HCT116 (cell line): ENCODE measurements around the gene PSMB7. TPM values are rescaled to one million over a fixed set of nuclear protein-coding genes. Genes with fewer than 3 reads are reported as not detected.

Experiments
- ATAC-seq: fragments of 200-7000 bp; cut with Tn5 transposase; 2 replicates; pipeline ENCODE4 v1.9.1; 2020; ENCODE audit warnings: mild to moderate bottlenecking, moderate library complexity
- BruUV-seq: library from RNA; stranded (reverse); fragments of 400-500 nt; replicated peaks from 2 replicates; lab custom pipeline; 2021; lab: Mats Ljungman, UMichigan
- CTCF ChIA-PET: fragments of 300-600 bp; sonication (Branson Sonifier 250); formaldehyde crosslinking; loops from one replicate; lab custom pipeline; 2021; ENCODE audit warnings: antibody characterized with exemption; lab: Charles Lee
- POLR2A ChIA-PET: fragments of 300-600, 350-600 bp; sonication (Branson Sonifier 250); formaldehyde crosslinking; loops from one replicate; lab custom pipeline; 2021; ENCODE audit warnings: antibody characterized with exemption; lab: Charles Lee
- RAD21 ChIA-PET, 2 experiments: fragments of 300-600 bp; sonication (Branson Sonifier 250); formaldehyde crosslinking; loops; one replicate each; lab custom pipeline; 2023; ENCODE audit warnings: low total read pairs in 2 of 2; ENCODE audit not compliant: uncharacterized antibody in 2 of 2, unreplicated experiment in 2 of 2, low non-redundant PET in 1 of 2; lab: Charles Lee
- DNase-seq: peaks from one replicate; pipeline ENCODE4 v3.0.0-alpha.2; 2010; ENCODE audit warnings: low read depth, low spot score
- H2AFZ ChIP-seq: fragments of 200-600 bp; shearing (Covaris generic), sonication (generic); 2 replicates; pipeline ENCODE4 v1.6.1; 2017; ENCODE audit warnings: low read depth, mixed run types, mixed read lengths, antibody characterized with exemption, low read length; ENCODE audit not compliant: poor library complexity, severe bottlenecking
- H3K27ac ChIP-seq: 2 replicates; pipeline ENCODE4 v1.5.1; 2012; ENCODE audit warnings: low read depth, low read length
- H3K27me3 ChIP-seq: fragments of 200-600 bp; sonication (generic); 2 replicates; pipeline ENCODE4 v1.6.1; 2016; ENCODE audit warnings: mixed run types, low read length, mixed read lengths; ENCODE audit not compliant: insufficient read depth
- H3K36me3 ChIP-seq, 2 experiments: fragments of 200-500 bp in 1 of 2; fragments of 200-600 bp in 1 of 2; sonication (Bioruptor generic) in 1 of 2; sonication (generic) in 1 of 2; 2 replicates each; pipeline versions ENCODE4 v1.5.1 to v1.6.1; 2014 to 2016; ENCODE audit warnings: low read length in 2 of 2, inconsistent platforms in 1 of 2, mixed read lengths in 1 of 2, mixed run types in 1 of 2; ENCODE audit not compliant: insufficient read depth in 2 of 2, control insufficient read depth in 1 of 2
- H3K4me1 ChIP-seq, 2 experiments: fragments of 200-600 bp in 1 of 2; sonication (generic) in 1 of 2; 2 replicates each; pipeline versions ENCODE4 v1.5.1 to v1.6.1; 2012 to 2017; ENCODE audit warnings: low read length in 2 of 2, inconsistent platforms in 1 of 2, mild to moderate bottlenecking in 1 of 2, mixed read lengths in 1 of 2, mixed run types in 1 of 2, moderate library complexity in 1 of 2; ENCODE audit not compliant: insufficient read depth in 2 of 2, control insufficient read depth in 1 of 2
- H3K4me2 ChIP-seq: fragments of 200-600 bp; sonication (generic); 2 replicates; pipeline ENCODE4 v1.6.1; 2017; ENCODE audit warnings: mixed run types, low read length, mixed read lengths
- H3K4me3 ChIP-seq, 2 experiments: fragments of 200-600 bp in 1 of 2; sonication (generic) in 1 of 2; replicated peaks in 1 of 2; 2 replicates each; pipeline ENCODE4 v1.5.1; 2011 to 2016; ENCODE audit warnings: low read length in 2 of 2, control low read depth in 1 of 2, low read depth in 1 of 2, mild to moderate bottlenecking in 1 of 2, mixed read lengths in 1 of 2, mixed run types in 1 of 2
- H3K79me2 ChIP-seq: fragments of 200-600 bp; sonication (generic); 2 replicates; pipeline ENCODE4 v1.6.1; 2017; ENCODE audit warnings: mild to moderate bottlenecking, mixed run types, low read length, moderate library complexity, mixed read lengths; ENCODE audit not compliant: insufficient read depth
- H3K9ac ChIP-seq: fragments of 200-600 bp; sonication (generic); 2 replicates; pipeline ENCODE4 v1.6.1; 2016; ENCODE audit warnings: low read length, mixed read lengths
- H3K9me2 ChIP-seq: fragments of 200-600 bp; sonication (generic), shearing (Covaris generic); 2 replicates; pipeline ENCODE4 v1.6.1; 2017; ENCODE audit warnings: mixed run types, mild to moderate bottlenecking, moderate library complexity; ENCODE audit not compliant: insufficient read depth
- H3K9me3 ChIP-seq, 2 experiments: fragments of 200-500 bp in 1 of 2; fragments of 200-600 bp in 1 of 2; sonication (Bioruptor generic) in 1 of 2; sonication (generic) in 1 of 2; 2 replicates each; pipeline ENCODE4 v1.6.1; 2014 to 2017; ENCODE audit warnings: low read length in 2 of 2, mixed read lengths in 2 of 2, inconsistent platforms in 1 of 2, low read depth in 1 of 2, mild to moderate bottlenecking in 1 of 2, mixed run types in 1 of 2, moderate library complexity in 1 of 2; ENCODE audit not compliant: control insufficient read depth in 1 of 2, insufficient read depth in 1 of 2
- H4K20me1 ChIP-seq: fragments of 200-600 bp; sonication (generic), shearing (Covaris generic); 2 replicates; pipeline ENCODE4 v1.6.1; 2017; ENCODE audit warnings: mixed run types, mild to moderate bottlenecking, moderate library complexity; ENCODE audit not compliant: insufficient read depth
- ATF3 ChIP-seq: IDR thresholded peaks from 2 replicates; pipeline ENCODE4 v1.6.1; 2012
- CBX3 ChIP-seq: IDR thresholded peaks from 2 replicates; pipeline ENCODE4 v1.6.1; 2012; ENCODE audit warnings: low read depth
- CTCF ChIP-seq, 3 experiments: fragments of 200-600 bp in 1 of 3; sonication (generic) in 1 of 3; IDR thresholded peaks in 2 of 3; conservative IDR thresholded peaks in 1 of 3; 2 replicates each; pipeline ENCODE4 v1.5.1; 2012 to 2017; ENCODE audit warnings: low read depth in 2 of 3, low read length in 2 of 3, antibody characterized with exemption in 1 of 3, borderline replicate concordance in 1 of 3, control low read depth in 1 of 3, mild to moderate bottlenecking in 1 of 3, mixed read lengths in 1 of 3, mixed run types in 1 of 3, moderate library complexity in 1 of 3; ENCODE audit not compliant: insufficient read depth in 1 of 3
- EGR1 ChIP-seq: IDR thresholded peaks from 2 replicates; pipeline ENCODE4 v1.6.1; 2012; ENCODE audit warnings: low read depth
- ELF1 ChIP-seq: IDR thresholded peaks from 2 replicates; pipeline ENCODE4 v1.6.1; 2012; ENCODE audit warnings: low read depth, borderline replicate concordance
- EZH2phosphoT487 ChIP-seq: fragments of 200-600 bp; IDR thresholded peaks from 2 replicates; pipeline ENCODE4 v1.6.1; 2018; ENCODE audit warnings: antibody characterized with exemption, borderline replicate concordance
- FOSL1 ChIP-seq: IDR thresholded peaks from 2 replicates; pipeline ENCODE4 v1.6.1; 2012; ENCODE audit warnings: low read depth
- JUND ChIP-seq: IDR thresholded peaks from 2 replicates; pipeline ENCODE4 v1.6.1; 2012
- MAX ChIP-seq: IDR thresholded peaks from 2 replicates; pipeline ENCODE4 v1.6.1; 2012
- POLR2AphosphoS5 ChIP-seq: IDR thresholded peaks from 2 replicates; pipeline ENCODE4 v1.6.1; 2011; ENCODE audit warnings: mild to moderate bottlenecking, low read depth, low read length, moderate library complexity
- RAD21 ChIP-seq: IDR thresholded peaks from 2 replicates; pipeline ENCODE4 v1.6.1; 2012; ENCODE audit warnings: low read depth, mild to moderate bottlenecking
- SRF ChIP-seq: IDR thresholded peaks from 2 replicates; pipeline ENCODE4 v1.6.1; 2012; ENCODE audit warnings: low read depth
- TCF7L2 ChIP-seq: IDR thresholded peaks from 2 replicates; pipeline ENCODE4 v1.7.0; 2011; ENCODE audit warnings: borderline replicate concordance, inconsistent platforms; ENCODE audit not compliant: insufficient read depth, insufficient read length; ENCODE audit errors: extremely low read depth
- YY1 ChIP-seq: IDR thresholded peaks from 2 replicates; pipeline ENCODE4 v1.6.1; 2011; ENCODE audit warnings: low read length, low read depth, moderate library complexity, mild to moderate bottlenecking; ENCODE audit not compliant: insufficient replicate concordance; ENCODE audit errors: extremely low read depth
- ZBTB33 ChIP-seq: IDR thresholded peaks from 2 replicates; pipeline ENCODE4 v1.6.1; 2011; ENCODE audit warnings: mild to moderate bottlenecking, low read length, moderate library complexity; ENCODE audit not compliant: insufficient replicate concordance; ENCODE audit errors: extremely low read depth
- intact Hi-C: fragments of 100-400 bp; cut with micrococcal nuclease; formaldehyde crosslinking; loops from 2 replicates; pipeline ENCODE4 v1.10.0; 2022
- total RNA-seq: library from RNA; stranded (reverse); gene quantifications from one replicate; pipeline ENCODE4 v1.2.1, GENCODE V29; 2021; ENCODE audit not compliant: unreplicated experiment

Gene PSMB7
- total RNA-seq, 1 experiment from 2014 or later: 222 TPM

- Histone ChIP-seq H3K9me3 (no peaks in the 10 kb centered on the region), H3K4me2 (no peak overlapping the region), H3K79me2 (no peaks in the 10 kb centered on the region), H3K9ac (no peak overlapping the region), H4K20me1 (no peaks in the 10 kb centered on the region), H2AFZ (no peak overlapping the region), H3K36me3 (no peaks in the 10 kb centered on the region), H3K27me3 (no peaks in the 10 kb centered on the region), H3K27ac (no peak overlapping the region), H3K4me3 (no peak overlapping the region), H3K4me1 (peaks cover 2 to 9% of the 10 kb centered on the region in 2 experiments; a peak in 2 of 4 replicates), H3K9me2 (no peaks in the 10 kb centered on the region)
- ChIA-PET RAD21 (no interaction called here), CTCF (no interaction called here), POLR2A (no interaction called here)
- TF ChIP-seq JUND: no peak
- no peak for TF ChIP-seq TCF7L2
- TF ChIP-seq RAD21: no peak
- TF ChIP-seq EGR1: no peak
- TF ChIP-seq CTCF (IDR thresholded peaks at IDR 0.05 in 2 of 3, conservative IDR thresholded peaks at IDR 0.05 in 1 of 3; ENCODE audit: borderline replicate concordance in 1 of 3, insufficient read depth in 1 of 3, low read depth in 2 of 3, low read length in 2 of 3): no peak
- ATAC-seq (no peak), DNase-seq (no peak)
- BruUV-seq: no TSS peak
- intact Hi-C loops: no loop called here
These were observed 42.7 kb upstream of the PSMB7 start for GRCh38 chr9:124457887-124458431.

- no peak overlapping the region for H3K4me3 ChIP-seq
- H3K4me1 ChIP-seq: peaks cover 6 to 16% of the 10 kb centered on the region in 2 experiments; a peak in 2 of 4 replicates
- H4K20me1 ChIP-seq: no peaks in the 10 kb centered on the region
- H3K27ac ChIP-seq: no peak overlapping the region
- H2AFZ ChIP-seq: no peak overlapping the region
- H3K27me3 ChIP-seq: no peaks in the 10 kb centered on the region
- TF ChIP-seq ZBTB33: no peak
- no peak for TF ChIP-seq CBX3
- no peak for TF ChIP-seq RAD21
- TF ChIP-seq SRF: no peak
- no peak for TF ChIP-seq POLR2AphosphoS5
- TF ChIP-seq ELF1: no peak
- TF ChIP-seq YY1: no peak
- no peak for TF ChIP-seq EZH2phosphoT487
- no peak for TF ChIP-seq FOSL1
- TF ChIP-seq JUND: no peak
- no peak for TF ChIP-seq MAX
- TF ChIP-seq ATF3: no peak
- no peak overlapping the region for H3K9ac ChIP-seq
- ChIA-PET RAD21 (no interaction called here), POLR2A (no interaction called here), CTCF (no interaction called here)
- BruUV-seq: no TSS peak
- H3K79me2 ChIP-seq: no peaks in the 10 kb centered on the region
- no peaks in the 10 kb centered on the region for H3K36me3 ChIP-seq
- H3K9me3 ChIP-seq: no peaks in the 10 kb centered on the region
- no peak for DNase-seq
- intact Hi-C loops: no loop called here
- no peak overlapping the region for H3K4me2 ChIP-seq
- no peak for ATAC-seq
- H3K9me2 ChIP-seq: no peaks in the 10 kb centered on the region
These were observed 42.0 kb upstream of the PSMB7 start for GRCh38 chr9:124457079-124457886.
